GM06990 (cell line): ENCODE data around the gene CCL3.
"Not testable (repeated sequence)": the region's sequence is repeated elsewhere in the genome, so short reads cannot be mapped to it uniquely, and the experiment has no call there.

ENCODE experiments used
- DNase-seq: peaks from one replicate; pipeline ENCODE4 v3.0.0-alpha.2; 2011; ENCODE audit not compliant: insufficient read length; ENCODE audit errors: extremely low read depth
- H3K27me3 ChIP-seq: replicated peaks from 2 replicates; pipeline ENCODE4 v1.6.0; 2011; ENCODE audit warnings: low read length; ENCODE audit not compliant: control insufficient read depth, insufficient read depth
- H3K36me3 ChIP-seq: 2 replicates; pipeline ENCODE4 v1.5.1; 2011; ENCODE audit warnings: low read length; ENCODE audit not compliant: control insufficient read depth, insufficient read depth
- H3K4me3 ChIP-seq: replicated peaks from 2 replicates; pipeline ENCODE4 v1.5.1; 2011; ENCODE audit warnings: low read depth, mild to moderate bottlenecking, control low read depth, low read length
- TF ChIP-seq, protein P1 (sequence below): IDR thresholded peaks from 2 replicates; pipeline ENCODE4 v1.5.1; 2011; ENCODE audit warnings: low read length, control low read depth, mild to moderate bottlenecking, inconsistent platforms; ENCODE audit not compliant: insufficient read depth, poor library complexity, severe bottlenecking

Gene CCL3

DNA sequence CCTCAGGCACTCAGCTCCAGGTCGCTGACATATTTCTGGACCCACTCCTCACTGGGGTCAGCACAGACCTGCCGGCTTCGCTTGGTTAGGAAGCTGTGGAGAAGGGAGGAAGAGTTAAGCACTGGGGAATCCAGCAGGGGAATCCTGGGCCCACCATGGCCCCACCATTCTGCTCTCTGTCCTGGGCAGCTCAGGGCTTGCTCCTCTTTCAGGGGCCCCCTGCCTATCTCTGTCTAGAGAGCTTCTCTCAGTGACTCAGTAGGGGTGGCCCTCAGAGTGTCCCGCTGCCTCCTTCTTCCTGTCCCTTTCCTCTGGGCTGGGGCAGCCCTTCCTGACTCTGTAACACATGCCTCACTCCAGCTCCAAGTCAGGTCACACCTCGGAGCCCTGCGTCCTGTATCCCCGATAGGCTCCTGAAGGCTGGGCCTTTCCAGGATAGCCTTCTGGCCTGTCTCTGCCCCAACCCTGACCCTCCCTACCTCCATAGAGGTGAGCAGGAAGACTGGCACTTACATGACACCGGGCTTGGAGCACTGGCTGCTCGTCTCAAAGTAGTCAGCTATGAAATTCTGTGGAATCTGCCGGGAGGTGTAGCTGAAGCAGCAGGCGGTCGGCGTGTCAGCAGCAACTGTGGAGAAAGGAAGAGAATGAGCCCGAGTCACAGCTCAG, 1.1 kb downstream of the CCL3 start:
- H3K4me3 ChIP-seq: peak overlapping the region; percentile 65
- no peaks in the 10 kb centered on the region for H3K36me3 ChIP-seq
- TF ChIP-seq, protein P1, sequence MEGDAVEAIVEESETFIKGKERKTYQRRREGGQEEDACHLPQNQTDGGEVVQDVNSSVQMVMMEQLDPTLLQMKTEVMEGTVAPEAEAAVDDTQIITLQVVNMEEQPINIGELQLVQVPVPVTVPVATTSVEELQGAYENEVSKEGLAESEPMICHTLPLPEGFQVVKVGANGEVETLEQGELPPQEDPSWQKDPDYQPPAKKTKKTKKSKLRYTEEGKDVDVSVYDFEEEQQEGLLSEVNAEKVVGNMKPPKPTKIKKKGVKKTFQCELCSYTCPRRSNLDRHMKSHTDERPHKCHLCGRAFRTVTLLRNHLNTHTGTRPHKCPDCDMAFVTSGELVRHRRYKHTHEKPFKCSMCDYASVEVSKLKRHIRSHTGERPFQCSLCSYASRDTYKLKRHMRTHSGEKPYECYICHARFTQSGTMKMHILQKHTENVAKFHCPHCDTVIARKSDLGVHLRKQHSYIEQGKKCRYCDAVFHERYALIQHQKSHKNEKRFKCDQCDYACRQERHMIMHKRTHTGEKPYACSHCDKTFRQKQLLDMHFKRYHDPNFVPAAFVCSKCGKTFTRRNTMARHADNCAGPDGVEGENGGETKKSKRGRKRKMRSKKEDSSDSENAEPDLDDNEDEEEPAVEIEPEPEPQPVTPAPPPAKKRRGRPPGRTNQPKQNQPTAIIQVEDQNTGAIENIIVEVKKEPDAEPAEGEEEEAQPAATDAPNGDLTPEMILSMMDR: no peak
- peak; percentile 33 for DNase-seq
- no peaks in the 10 kb centered on the region for H3K27me3 ChIP-seq

DNA sequence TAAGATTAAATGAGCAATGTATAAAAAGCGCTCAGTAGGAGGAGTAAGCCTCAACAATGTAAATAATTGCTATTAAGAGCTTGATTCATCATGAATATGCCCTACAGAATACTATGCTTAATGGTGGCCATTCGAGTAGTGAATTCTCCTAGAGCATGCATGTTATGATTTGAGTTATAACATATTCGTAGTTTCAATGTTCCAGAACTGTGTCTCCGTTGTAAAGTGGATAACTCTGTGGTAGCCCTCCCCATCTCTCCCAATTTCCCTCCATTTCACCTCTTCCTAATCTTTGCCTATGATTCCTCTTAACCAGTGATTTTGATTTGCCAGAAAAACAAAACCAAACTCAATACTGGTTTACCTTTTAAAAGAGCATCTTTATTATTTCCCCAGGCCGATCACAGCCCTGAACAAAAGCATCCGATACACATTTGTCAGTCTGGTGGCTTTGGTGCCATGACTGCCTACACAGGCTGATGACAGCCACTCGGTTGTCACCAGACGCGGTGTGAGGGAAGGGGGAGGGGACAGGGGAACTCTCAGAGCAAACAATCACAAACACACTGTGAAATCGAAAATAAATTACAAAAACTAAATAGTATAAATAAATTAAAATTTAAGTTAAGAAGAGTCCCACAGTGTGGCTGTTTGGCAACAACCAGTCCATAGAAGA, 1.9 kb downstream of the CCL3 start:
- DNase-seq, H3K36me3 ChIP-seq, H3K27me3 ChIP-seq: not testable (repeated sequence)

DNA sequence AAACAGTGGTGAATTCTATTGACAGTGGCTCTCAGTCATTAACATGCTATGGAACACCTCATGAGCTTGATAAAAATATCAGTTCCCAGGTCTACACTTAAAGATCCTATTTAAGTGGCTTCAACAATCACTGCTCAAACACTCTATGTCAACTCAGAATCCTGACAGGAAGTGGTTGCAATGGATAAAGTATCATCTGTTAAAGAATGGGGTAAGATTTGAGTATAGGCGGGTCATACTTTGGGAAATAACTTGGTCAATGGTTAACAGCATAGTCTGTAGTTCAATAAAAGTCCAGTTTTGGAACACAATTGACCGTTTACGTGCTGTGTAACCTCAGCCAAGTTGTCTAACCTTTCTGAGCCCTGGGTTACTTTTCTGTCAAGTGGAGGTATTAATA, 2.5 kb downstream of the CCL3 start:
- H3K27me3 ChIP-seq, DNase-seq, H3K36me3 ChIP-seq, H3K4me3 ChIP-seq: not testable (repeated sequence)

More for the DNA sequence above, 1.9 kb downstream of the CCL3 start:
- peak overlapping the region; percentile 65 for H3K4me3 ChIP-seq

DNA sequence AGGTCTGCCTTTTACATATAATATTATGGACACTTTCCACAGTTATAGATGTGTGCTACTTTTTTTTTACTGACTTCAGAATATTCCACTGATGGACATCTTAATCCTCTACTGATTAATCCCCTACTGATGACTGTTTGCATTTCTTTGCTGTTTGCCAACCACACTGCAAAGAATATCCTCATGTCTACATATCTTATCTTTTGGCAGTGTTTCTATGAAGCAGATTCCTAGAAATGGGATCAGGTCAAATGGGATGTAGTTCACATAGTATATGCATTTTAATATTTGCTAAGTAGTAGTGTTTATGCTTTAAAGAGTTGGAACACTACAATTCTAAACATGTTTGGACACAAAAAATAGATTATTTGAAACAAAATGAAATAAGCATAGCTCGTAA, 3.2 kb downstream of the CCL3 start:
- TF ChIP-seq, protein P1: no peak
- H3K36me3 ChIP-seq: no peaks in the 10 kb centered on the region
- no peak overlapping the region for H3K4me3 ChIP-seq
- DNase-seq: no peak
- H3K27me3 ChIP-seq: no peaks in the 10 kb centered on the region

DNA sequence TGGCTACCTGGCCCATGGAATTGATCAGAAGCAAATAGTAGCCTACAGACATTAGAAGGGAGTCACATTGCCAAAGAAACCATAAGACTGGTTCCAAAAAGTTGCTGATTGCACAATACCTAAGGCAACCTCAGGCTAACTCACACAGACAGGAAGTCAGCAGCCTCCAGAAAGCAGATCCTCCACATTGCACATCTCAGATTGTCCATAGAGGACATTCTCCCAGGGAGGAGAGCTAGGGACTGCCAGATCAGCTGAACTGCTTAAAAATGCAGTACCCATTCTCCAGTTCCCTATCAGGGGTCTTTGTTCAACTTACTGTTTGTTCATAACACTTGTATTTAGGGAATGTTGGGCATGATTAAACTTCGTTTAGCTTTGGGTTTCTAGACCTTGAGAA, 4.2 kb downstream of the CCL3 start:
- Histone ChIP-seq H3K4me3 (no peak overlapping the region), H3K36me3 (no peaks in the 10 kb centered on the region), H3K27me3 (no peaks in the 10 kb centered on the region)
- DNase-seq: no peak
- TF ChIP-seq, protein P1: no peak

DNA sequence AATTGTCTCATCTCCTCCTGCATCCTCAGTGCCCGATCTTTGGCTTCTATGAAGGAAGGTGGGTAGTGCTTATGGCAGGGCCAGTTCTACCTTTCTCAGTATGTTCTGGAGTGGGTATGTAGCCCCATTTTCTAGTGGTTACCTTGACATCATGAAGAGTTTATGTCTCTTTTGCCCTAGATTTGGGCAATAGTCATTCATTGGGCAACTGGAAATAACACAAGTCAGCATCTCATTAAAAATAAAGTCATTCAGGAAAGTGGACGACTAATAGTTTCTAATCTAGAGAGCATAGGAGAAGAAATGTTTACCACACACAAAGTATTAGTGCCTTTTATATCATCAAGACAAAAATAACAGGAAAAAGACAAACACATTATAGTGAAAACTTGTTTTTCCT, 6.3 kb downstream of the CCL3 start:
- H3K27me3 ChIP-seq, DNase-seq, H3K36me3 ChIP-seq, H3K4me3 ChIP-seq: not testable (repeated sequence)

DNA sequence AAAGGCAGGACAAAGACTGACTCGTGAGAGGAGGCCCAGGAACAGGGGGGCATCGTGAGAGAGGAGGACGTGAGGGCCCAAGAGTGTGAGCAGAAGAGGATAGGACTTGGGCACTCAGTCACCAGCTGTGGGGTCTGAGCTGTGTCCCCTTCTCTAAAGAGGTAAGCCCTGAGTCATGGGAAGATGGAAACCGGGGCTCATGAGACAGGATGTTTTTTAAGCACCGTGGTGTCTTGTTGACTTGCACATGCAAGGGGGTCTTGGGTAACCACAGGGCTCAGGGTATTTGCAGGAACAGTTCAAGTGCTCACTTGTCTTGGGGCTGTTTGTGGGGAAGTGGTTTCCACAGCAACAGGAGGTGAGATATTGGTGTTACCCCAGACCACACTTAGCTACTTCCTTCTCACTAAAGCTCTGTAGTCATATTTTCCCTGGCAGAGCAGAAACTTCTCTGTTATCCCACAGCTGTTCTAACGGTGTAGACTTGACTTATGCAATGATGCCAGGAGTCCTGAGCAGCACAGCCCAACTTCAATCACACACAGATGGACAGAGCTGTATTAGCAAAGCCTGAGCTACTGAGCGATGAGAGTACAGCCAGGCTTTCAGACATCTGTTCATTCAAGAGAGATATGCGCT, 7.3 kb downstream of the CCL3 start:
- H3K27me3 ChIP-seq, H3K36me3 ChIP-seq: not testable (repeated sequence)
- peak overlapping the region; percentile 42 for H3K4me3 ChIP-seq
- peak; percentile 70 for DNase-seq

DNA sequence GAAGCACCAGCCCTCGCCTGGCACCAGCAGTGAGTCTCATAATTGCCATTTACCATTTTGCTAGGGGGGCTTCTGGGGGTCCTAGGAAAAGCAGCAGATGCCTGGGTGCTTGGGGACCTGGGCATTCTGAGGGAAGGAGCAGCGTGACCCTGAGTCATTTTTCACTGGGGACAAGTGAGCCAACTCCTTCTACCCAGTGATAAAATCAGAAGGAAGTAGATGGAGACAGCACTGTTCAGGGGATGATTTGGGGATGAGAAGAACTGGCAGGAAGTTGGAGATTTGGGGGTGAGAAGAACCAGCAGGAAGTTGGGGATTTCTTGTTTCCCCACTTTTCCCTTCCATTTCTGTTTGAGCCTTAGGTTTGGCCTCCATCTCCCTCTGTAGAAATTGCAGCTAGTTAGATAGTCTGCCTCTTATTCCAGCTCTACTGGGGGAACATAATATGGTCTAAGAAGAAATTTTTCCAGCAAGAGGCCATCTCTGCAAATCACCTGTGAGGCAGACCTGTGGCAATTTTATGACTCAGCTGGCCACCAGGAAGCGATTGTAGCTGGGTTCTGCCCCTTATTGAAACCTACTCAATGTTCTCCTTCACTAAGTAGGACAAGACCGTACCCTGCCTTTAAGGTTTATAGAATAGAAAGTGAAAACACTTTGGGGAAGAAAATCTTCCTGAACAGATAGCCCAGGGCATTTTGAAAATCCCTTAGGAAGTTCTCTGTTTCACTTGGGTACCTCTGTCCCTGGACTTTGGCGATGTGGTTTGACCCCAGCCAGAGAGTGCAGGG, 8.1 kb downstream of the CCL3 start:
- H3K4me3 ChIP-seq: peak overlapping the region; percentile 42
- peak; percentile 43 for DNase-seq
- not testable (repeated sequence) for H3K36me3 ChIP-seq, H3K27me3 ChIP-seq
